ENCODE measurements around the gene TBRG4. TPM values are rescaled to one million over a fixed set of nuclear protein-coding genes. Genes with fewer than 3 reads are reported as not detected.

Gene TBRG4
- polyA plus RNA-seq, 1 experiment = 38.8 TPM

DNA sequence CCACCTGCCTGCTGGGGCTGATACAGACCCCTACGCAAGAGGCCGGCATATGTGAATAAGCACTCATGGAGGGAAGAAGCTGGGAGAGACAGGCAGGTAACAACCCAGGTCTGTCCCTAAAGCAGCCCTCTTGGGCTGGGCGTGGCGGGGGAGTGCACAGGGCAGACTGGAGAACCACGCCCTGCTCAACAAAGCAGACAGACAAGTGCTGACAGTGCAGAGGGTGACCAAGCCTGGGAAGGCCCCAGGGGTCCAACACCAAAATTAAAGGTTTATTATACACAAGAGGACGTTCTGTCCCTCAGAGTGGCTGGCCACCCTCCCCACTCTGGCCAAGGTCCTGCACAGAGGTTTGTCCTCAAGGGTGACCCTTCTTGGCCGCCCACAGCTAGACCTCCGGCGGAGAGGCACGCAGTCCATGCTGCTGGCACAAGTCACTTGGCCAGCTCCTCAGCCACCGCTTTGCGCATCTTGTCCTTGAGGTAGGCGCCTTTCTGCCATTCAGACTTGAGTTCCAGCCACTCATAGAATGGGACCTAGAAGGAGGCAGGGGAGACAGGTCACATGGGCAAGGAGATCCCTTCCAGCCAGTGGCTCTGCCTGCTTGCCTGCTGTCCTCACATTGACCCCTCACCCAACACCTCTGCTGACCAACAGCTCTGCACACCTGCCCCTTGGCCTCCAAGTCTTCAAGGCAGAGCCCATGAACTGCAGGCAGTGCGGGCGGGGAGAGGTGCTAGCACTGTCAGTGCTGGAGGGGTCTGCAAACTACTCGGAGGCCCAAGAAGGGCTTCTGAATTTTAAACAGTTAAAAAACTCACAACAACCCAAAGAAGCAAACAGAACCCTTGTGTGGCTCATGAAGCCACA, 11.4 kb downstream of the TBRG4 start:
- no peaks in the 10 kb centered on the region for H3K27me3 ChIP-seq (ENCODE audit: control insufficient read depth, insufficient read depth, low read length)
- POLR2A ChIA-PET = no interaction called here
- no peak overlapping the region for H3K27ac ChIP-seq (ENCODE audit: low read depth, low read length)
- CTCF ChIA-PET = no interaction called here
- H3K9me3 ChIP-seq (ENCODE audit: control insufficient read depth, insufficient read depth, low read length) = no peaks in the 10 kb centered on the region
- no peak overlapping the region for H3K4me3 ChIP-seq (ENCODE audit: low read depth, low read length)
- no peak for TF ChIP-seq CTCF (IDR thresholded peaks at IDR 0.05; ENCODE audit: low read depth, low read length)
- DNase-seq (ENCODE audit: low read depth, low spot score) = no peak

DNA sequence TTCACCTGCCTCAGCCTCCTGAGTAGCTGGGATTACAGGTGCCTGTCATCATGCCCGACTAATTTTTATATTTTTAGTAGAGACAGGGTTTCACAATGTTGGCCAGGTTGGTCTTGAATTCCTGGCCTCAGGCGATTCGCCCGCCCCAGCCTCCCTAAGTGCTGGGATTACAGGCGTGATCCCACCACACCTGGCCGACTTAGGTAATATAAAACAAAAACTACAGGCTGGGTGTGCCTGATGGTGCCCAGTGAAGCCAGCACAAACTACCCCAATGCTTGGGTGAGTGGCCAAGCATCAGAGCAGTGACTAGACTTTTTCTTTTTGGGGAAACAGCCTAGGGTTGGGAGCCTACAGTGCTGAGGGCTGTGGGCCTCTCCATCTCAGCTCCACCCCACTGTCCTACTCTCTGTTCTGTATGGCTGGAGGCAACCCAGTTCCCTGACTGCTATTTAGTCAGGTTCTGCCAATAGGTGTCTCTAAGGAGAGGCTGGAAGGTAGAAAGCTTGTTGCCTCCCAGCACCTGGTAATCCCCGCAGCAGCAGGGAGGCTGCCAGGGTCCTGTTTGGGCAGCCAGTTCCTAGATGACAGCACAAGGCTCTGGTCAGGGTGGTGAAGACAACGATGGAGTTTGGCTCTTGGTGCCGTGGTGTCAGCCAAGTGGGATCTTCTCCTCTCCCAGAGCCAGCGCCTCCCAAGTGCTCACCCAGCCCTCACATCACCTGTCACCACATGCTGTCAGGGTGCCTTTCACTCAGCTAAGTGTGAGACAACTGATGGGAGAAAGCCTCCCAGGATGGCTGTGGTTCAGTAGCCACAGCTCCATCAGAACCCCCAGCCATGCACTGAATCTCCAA, 12.3 kb downstream of the TBRG4 start:
- Histone ChIP-seq H3K4me3 (ENCODE audit: low read depth, low read length) (no peak overlapping the region), H3K27me3 (ENCODE audit: control insufficient read depth, insufficient read depth, low read length) (no peaks in the 10 kb centered on the region), H3K9me3 (ENCODE audit: control insufficient read depth, insufficient read depth, low read length) (no peaks in the 10 kb centered on the region), H3K27ac (ENCODE audit: low read depth, low read length) (no peak overlapping the region)
- POLR2A ChIA-PET = no interaction called here
- DNase-seq (ENCODE audit: low read depth, low spot score) = no peak
- CTCF ChIA-PET = no interaction called here
- TF ChIP-seq CTCF (IDR thresholded peaks at IDR 0.05; ENCODE audit: low read depth, low read length) = no peak

GRCh38 chr7:45092931-45093235, 18.6 kb downstream of the TBRG4 start:
- no peak for TF ChIP-seq CTCF (IDR thresholded peaks at IDR 0.05; ENCODE audit: low read depth, low read length)
- ChIA-PET POLR2A (interaction anchor here (1.0 kb wide), 1 partner anchor 107 kb away, joined by 4 read pairs; no protein-coding TSS in a partner anchor), CTCF (interaction anchor here (1.1 kb wide), 1 partner anchor 43 kb away, joined by 5 read pairs; no protein-coding TSS in a partner anchor)
- DNase-seq (ENCODE audit: low read depth, low spot score) = no peak
- H3K27me3 ChIP-seq (ENCODE audit: control insufficient read depth, insufficient read depth, low read length) = peaks cover 3% of the 10 kb centered on the region
- no peaks in the 10 kb centered on the region; the same call in 1 of the 2 replicates for H3K9me3 ChIP-seq (ENCODE audit: control insufficient read depth, insufficient read depth, low read length)
- no peak overlapping the region for H3K27ac ChIP-seq (ENCODE audit: low read depth, low read length)
- H3K4me3 ChIP-seq (ENCODE audit: low read depth, low read length) = no peak overlapping the region

DNA sequence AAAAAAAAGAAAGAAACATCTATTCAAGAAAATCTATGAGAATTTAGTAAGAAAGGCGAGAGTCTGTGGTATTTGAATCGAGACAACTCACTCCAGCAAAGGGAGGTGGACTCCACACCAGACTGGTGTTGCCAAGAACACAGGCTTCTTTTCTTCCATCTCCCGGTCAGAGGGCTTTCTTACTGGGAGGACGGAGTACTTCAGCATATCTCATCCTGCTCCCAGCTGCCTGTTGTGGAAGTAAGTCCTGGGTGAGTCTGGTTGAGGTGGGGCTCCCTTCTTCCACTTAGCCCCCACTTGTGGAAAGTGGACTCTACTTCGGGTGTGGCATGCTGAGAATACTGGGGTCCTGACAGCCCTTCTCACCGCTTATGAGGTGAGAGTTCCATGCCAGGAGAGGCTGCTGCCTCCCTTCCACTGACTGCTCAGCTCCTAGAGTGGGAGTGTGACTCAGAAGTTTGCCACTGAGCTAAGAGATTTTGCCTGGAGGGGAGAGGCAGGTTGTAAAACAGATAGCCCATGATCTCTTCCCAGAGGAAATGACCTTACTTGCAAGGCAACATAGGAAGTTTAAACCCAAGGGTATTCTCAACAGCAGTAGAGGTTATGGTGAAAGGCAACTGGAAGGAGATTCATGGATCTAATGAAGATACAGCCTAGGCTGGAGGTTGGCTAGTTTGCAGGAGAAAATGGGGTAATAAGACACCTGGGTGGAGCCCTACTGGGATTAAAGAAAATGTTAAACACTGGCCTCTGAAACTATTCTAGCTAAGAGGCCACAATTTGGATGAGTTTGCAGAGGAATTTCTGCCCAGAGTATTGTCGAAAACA, 19.2 kb downstream of the TBRG4 start:
- Histone ChIP-seq H3K27ac (ENCODE audit: low read depth, low read length) (no peak overlapping the region), H3K4me3 (ENCODE audit: low read depth, low read length) (no peak overlapping the region), H3K27me3 (ENCODE audit: control insufficient read depth, insufficient read depth, low read length) (peaks cover 3% of the 10 kb centered on the region), H3K9me3 (ENCODE audit: control insufficient read depth, insufficient read depth, low read length) (no peaks in the 10 kb centered on the region; the same call in 1 of the 2 replicates)
- CTCF ChIA-PET = interaction anchor here (0.6 to 1.1 kb wide), 2 partner anchors 43 to 606 kb away, joined by 4 to 5 read pairs; no protein-coding TSS in a partner anchor
- POLR2A ChIA-PET = interaction anchor here (1.0 kb wide), 1 partner anchor 107 kb away, joined by 4 read pairs; no protein-coding TSS in a partner anchor
- no peak for DNase-seq (ENCODE audit: low read depth, low spot score)
- TF ChIP-seq CTCF (IDR thresholded peaks at IDR 0.05; ENCODE audit: low read depth, low read length) = no peak
